KG1 (cell line): ENCODE measurements around the gene FIGN.

Source experiments
- DNase-seq: peaks from one replicate; lab custom pipeline; 2025; lab: John Stamatoyannopoulos, UW

The FIGN gene, protein sequence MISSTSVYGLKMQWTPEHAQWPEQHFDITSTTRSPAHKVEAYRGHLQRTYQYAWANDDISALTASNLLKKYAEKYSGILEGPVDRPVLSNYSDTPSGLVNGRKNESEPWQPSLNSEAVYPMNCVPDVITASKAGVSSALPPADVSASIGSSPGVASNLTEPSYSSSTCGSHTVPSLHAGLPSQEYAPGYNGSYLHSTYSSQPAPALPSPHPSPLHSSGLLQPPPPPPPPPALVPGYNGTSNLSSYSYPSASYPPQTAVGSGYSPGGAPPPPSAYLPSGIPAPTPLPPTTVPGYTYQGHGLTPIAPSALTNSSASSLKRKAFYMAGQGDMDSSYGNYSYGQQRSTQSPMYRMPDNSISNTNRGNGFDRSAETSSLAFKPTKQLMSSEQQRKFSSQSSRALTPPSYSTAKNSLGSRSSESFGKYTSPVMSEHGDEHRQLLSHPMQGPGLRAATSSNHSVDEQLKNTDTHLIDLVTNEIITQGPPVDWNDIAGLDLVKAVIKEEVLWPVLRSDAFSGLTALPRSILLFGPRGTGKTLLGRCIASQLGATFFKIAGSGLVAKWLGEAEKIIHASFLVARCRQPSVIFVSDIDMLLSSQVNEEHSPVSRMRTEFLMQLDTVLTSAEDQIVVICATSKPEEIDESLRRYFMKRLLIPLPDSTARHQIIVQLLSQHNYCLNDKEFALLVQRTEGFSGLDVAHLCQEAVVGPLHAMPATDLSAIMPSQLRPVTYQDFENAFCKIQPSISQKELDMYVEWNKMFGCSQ

DNA sequence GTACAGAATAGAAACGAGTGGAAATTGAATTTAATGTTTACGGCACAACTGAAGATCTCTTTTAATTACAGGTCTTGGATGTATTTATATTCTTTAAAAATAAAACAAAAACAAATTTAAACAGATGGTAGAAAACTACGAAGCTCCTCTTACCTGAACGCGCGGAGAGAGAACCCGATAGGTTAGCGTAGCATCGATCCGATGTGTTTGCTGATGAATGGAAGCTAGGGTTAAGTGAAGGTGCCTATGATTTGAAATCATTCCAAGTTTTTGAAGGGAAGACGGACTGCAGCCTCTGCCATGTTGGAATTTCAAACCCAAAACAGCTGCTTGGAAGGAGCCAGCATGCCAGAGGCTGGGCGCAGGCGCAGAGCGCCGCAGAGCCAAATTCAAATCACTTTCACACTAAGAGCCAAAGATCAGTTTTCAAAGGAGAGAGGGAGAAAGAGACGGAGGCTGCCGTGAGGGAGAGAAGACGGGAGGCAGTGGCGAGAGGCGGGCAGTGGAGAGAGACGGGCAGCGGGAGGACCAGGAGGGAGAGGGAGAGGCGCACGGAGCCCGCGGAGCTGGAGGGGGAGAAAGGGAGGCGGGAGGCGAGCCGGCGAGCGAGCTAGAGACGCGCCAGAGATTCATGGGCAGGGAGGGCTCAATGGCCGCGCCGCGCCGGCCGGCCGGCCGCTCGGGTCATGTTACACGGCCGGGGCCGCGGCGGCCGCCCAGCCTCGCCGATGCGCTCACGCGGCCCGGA is at the start of gene FIGN:
TSS of gene FIGN (minus strand) at position 324 of the 748 bp plus-strand sequence. CDS start 1,081 bp downstream, outside the sequence.
- no peak for DNase-seq

DNA sequence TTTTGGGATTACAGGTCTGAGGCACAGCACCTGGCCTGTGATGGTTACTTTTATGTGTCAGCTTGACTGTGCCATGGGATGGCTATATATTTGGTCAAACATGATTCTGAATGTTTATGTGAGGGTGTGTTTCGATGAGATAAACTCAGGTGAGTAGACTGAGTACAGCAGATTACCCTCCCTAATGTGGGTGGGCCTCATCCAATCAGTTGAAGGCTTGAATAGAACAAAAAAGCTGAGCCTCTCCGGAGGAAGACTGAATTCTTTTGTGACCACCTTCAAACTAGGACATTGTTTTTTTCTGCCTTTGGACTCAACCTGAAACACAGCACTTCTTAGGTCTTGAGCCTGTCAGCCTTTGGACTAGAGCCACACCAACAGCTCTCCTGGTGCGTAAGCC is 49.4 kb upstream of the FIGN start:
- no peak for DNase-seq

DNA sequence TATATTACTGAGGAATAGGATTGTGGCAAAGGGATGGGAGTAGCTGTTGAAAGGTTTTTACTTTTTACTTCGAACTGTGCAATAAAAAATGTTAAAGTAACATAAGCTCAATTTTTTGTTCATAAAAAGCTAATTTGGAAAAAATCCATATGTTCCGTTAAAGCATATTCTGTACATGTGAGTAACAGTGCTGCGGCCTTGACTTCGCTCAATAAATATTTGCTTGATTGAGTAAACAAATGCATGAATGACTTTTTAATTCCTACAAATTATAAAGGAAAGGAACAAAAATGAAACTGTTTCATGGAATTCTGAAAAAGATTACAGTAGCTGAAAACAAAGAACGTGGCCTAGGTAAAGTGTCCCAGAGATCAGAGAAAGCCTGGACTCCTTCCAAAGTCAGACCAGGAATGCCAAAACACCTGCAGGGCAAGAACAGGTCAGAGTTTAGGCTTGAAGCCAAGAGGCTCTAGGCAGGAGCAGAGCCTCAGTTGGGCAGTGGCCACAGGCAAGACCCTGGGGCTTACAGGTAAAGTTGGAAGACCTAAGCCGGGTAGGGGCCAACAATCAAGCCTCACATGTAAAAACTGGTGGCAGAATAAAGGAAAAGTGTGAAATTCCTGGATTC is 44.3 kb upstream of the FIGN start:
- DNase-seq = no peak

DNA sequence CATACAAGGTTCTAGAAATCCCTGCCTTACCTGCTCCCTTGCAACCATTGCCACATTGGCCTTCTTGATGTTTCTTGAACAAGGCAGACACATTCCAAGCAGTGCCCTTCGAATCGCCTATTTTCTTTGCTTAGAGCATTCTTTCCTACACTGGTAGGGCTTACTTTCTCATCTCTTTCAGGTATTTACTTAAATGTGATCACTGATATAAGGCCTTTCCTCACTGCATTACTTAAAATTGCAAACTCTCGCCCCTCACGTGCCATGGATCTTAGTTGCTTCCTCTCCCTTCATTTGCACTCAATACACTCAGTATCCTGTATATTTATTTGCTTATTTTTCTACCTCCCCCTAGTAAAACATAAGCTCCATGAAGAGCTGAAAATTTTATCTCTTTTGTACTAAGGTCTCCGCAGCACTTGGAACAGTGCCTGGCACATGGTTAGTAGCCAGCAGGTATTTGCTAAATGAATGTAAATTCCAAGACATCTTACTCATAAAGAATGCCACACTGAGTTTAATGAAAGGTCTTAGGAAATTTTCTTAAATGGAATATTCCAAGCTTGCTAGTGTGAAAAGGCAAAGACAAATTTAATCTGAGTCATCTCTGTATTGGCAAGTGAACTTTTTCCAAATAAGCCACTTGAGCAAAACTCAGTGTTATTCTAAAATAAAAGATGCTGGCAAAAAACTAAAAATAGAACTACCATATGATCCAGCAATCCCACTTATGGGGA is 42.4 kb upstream of the FIGN start:
- no peak for DNase-seq

DNA sequence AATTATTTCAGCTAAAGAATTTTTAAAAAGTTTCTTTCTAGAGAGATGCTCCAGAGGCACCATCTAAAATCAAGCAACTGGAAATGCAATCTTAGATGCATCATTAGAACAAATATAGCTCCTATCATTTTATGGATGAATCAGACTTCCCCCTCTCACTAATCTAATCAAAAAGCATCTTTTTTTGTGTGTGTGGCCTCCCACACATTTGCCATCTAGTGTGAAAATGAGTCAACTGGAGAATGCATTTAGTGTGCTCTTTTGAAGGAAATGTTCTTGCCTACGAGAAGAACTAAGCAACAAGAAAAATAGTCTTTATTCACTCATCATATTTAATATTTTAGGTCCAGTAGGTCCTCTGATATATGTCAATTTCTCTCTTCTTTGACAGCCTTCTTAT is 39.5 kb upstream of the FIGN start:
- no peak for DNase-seq

DNA sequence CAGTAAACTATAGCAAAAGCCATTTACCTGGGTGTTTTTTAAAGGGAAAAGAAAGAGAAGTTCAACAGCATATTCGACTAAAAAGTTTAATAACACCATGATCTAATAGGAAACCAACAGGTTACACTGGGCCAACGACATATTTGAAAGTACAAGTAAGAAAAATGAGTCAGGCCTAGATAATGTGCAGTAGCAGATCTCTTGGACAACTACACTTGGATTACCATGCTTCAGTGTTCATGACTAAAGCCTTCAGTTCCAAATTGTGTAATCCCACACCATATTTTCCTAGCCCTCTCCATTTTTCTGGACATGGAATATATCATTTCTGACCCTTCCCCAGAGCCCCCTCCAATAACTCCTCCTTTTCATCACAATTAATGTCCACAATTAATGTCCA is 39.1 kb upstream of the FIGN start:
- no peak for DNase-seq

DNA sequence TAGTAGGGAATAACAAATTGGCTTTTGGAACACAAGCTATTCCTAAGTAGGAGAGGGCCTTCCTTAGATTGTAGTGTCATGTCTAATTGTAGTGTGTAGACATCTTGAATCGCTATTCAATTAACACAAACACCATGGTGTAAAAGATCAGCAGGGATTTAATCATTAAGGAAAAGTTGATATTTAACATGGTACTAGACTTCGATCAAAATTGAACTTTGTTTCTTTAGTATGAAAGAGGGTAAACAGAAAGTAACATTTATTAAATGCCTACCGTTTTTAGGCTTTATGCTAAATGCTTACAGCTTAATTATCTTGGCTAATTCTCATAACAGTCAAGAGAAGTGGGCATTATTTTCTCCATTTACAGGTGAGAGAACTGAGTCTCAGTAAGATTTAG is 37.5 kb upstream of the FIGN start:
- DNase-seq = no peak

DNA sequence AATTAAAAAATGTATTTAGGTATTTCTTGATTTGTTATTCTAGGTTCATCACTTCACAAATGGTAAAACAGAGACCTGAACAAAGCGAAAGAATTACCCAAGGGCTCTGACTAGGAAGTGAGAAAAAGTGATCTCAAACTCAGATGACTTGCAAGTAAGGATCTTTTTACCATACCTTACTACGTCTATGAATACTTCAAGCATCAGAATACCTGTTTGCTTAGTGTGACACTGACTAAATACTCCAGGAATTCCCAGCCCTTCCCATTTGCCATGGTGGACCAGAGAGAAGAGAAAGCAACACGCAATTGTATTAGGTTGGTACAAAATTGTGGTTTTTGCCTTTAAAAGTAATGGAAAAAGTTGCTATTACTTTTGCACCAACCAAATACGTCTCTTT is 35.8 kb upstream of the FIGN start:
- DNase-seq = no peak

DNA sequence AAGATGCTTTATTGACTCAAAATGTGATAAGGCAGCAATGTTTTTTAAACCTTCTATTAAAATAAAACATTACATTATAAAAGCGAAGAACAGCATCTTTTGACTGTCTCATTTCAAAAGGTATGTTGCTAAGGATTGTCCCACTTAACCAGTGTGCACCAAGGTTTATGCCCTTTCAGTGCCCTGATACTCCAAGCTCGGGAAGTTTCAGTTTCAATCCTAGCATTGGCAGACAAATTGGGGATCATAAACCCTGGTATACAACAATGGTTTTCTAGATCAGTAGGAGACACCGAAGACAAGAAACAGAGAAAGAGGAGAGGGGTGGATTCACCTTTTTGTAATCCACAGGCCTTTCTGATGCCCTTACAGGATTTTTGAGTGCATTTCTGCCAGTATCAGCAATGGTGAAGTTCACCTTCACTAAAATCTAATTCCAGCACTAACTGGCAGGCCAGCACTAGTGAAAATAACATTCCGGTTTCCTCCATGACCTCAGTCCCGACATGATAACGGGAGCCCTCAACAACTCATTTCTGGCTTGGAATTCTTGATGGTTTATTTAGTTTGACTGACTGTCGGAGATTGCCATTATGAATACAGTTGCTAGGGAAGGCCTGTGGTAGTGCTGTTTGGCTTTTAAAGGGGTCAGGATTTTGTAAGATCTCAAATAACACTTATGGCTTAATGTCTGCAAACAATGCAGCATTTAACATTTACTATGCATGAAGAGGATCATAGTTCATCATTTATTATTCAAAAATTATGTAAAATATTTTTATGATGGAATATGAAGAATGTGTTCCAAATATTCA is 33.3 kb upstream of the FIGN start:
- no peak for DNase-seq

DNA sequence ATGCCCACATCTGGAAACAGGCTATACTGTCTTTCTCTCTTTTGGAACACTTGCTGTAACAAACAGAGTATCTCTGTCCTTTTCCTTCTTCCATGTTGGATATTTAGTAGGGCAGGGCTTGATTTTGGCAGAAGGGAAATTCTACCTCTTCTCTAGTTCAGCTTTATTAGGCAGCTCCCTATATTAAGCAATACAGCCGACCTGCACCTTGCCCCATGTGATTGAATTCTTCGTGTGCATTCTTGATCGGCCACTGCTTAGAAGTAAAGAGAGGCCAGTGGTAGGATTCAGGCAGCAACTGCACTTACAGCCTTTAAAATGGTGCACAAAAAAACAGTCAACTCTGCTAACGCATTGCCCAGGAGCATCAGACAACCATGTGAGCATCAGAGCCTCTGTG is 31.3 kb upstream of the FIGN start:
- DNase-seq = no peak

DNA sequence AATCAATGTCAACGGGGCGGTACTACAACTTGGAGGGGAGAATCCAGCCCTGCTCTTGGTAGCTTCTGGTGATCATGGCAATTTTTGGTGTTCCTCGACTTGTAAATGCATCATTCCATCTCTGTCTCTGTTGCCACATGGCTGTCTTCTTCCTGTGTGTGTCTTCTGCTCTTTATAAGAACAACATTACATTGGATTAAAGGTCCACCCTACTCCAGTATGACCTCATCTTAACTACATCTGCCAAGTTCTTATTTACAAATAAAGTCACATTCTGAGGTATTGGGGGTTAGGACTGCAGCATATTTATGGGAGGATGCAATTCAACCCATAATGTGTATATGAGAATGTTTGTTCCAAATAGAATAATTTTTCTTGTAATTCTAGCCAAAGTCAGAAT is 28.8 kb upstream of the FIGN start:
- no peak for DNase-seq

DNA sequence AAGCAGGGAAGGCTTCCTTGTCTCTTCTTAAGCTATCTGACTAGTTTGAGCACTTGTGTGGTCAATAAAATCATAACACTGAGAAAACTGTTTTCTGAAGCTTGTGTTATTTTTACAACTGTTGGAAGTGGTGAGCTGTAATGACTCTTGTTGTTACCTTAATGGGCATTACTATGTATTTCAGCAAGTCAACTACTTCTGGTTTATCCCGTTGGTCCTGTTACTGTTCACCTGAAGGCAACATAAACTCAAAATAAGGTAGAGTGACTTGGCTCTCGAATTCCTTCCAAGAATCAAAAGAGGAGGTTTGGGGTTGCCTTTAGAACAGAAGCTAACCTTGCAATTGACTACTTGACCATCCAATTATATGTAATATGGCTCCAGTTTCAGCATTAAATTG is 23.2 kb upstream of the FIGN start:
- no peak for DNase-seq

DNA sequence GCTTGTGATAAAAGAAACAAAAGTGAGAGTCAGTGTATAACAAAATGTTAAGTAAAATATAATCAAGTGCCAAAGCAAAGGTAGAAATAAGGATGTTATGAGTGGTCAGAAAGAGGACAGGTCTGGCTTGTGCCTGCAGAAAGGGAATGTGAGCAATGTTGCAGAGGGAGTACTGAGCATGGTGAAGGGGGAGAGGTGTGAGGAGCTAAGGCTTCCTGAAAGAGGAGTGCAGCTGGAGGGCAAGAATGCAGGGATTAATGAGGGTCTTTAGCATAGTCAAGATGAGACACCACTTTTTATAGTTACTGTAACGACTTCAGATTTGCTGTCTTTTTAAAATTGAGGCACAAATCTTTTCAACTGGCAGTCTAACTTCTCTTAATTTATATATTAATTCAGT is 22.0 kb upstream of the FIGN start:
- DNase-seq = no peak

DNA sequence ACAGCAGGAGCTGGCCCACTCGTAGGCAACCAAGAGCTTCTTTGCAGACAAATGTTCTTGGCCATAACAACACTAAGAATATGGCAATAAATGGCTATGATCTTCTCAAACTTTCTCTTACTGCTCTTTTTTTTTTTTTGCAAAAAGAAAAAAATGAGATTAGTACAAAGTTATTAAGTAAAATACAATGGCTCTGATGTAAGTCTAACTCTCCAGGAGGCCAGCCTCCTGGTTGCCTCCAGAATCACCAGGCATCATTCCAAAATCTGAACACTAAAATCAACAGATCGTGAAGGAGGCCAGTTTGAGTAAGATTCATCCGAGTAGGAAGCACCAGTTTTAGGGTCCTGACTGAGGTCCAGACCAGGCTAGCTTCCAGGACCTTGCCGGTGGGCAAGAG is 20.8 kb upstream of the FIGN start:
- DNase-seq = no peak

DNA sequence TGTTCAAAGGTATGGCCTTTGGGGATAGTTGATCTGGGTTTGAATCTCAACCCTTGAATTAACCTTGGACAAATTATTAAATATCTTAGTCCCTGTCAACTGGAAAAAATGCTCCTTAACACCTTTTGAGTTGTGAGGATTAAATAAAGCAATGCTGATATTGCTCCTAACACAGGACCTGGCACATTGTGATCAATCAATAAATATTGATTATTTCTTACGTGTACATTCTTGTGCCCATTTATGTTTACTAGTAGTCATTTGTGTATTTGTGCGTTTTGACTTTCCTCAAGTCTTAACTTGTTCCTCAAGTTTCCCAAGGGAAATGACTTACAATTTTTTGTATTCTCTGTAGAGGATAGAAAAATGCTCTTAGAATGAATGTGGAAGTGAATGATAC is 19.6 kb upstream of the FIGN start:
- DNase-seq = no peak

DNA sequence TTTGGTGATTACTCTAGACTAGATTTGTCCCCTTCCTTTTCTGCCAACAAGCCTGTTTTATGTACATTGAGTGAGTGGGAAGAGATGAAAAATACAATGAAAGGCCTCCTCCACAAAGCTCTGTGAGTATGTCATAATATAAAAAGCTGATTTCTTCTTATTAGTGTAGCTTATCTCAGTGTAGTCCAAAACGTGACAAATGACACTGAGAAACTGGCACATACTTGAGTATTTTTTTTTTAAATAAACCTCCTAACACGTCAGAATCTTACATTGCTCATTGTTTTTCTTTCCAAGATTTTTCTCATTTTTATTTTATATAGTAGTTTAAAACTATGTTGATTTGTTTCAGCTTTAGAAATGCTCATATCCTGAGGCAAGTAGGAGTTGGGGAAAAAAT is 17.9 kb upstream of the FIGN start:
- DNase-seq = no peak

DNA sequence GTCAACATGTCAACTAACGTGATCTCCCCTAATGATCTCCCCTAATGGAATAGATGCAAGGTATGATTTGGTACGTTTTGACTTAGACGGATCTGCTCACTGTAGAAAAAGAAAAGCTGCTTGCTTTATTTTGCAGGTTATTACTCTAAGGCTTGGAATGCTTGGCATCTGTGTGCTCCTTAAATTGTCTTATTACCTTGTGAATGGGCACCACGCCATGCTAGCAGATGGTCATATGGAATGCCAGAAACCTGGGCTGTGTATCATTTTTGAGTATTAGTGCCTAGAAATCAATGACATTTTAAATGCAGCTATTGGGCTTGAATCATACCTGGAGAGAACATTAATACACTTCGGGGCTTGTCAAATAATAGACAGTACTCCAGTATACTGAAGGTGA is 16.5 kb upstream of the FIGN start:
- no peak for DNase-seq

DNA sequence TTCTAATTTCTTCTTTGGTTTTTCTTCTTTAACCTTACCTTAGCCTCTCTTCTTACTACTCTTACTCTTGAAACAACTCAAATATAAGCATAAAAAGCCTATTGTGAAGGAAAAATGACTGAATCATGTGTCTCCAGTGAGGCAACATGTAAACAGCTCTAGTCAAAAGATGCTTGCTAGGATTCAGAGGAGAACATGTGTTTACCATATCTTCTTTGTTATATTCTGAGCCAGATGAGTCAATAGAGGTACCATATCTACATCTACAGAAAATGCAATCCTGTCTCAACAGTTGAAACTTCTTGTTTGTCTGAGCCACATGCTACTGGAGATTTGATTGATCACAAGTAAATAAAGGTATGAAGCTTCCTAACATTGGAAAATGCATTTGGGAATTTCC is 15.9 kb upstream of the FIGN start:
- DNase-seq = no peak

DNA sequence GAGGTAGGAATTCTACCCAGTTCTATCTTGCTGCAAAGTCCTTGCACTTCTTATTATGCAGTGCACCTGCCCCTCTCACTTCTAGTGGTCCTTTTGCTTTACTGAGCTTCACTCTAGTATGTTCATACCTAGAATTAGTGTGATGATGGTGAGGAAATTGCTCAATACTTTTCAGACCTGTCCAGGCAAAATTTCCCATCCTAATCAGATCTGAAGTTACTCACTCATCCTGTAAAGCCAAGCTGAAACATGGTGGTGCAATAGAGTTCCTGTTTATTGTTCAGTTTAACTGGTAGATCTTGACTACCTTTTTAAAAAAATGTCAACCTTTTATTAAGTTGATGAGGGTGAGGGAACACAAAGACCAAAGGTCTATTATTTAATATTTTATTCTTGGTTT is 12.6 kb upstream of the FIGN start:
- no peak for DNase-seq

DNA sequence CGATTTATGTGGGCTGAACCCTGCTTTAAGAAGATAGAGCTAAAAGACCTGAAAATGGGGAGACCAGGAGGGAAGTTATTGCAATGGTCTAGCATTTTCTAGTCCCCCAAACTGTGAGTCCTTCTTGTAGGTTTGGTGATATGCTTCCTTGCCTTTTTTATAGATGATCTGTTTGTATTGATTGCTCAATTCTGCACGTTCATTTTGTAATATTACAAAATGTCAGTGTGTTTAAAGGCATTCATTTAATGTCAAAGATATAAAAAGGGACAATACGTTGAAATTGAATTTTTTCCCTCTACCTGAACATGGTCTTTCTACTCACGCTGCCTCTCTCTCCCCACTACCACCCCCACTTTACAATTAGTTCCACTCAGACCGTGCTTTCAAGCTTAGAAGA is 5.6 kb upstream of the FIGN start:
- DNase-seq = no peak

DNA sequence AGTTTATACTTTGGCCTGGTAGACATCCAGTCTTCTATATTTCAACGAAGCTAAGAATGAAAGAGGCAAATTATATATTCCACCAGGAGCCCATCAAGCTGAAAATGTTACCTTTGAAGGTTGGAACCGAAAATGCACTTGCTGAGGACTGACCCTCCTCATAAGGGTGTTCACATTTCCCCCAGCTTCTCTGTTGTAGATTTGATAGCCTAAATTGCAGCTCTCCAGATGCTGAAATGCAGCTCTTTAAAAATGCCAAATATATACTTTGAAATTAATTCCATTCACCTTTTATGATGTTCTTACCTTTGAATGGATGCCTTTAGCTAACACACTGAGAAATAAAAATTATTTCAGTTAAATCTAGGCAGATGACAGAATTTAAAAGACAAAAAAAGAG is 1.8 kb upstream of the FIGN start:
- no peak for DNase-seq
